K562 (cell line): ENCODE measurements around the gene RASSF1. TPM values are rescaled to one million over a fixed set of nuclear protein-coding genes. Genes with fewer than 3 reads are reported as not detected.

Experiments used
- ATAC-seq: fragments of 200-7000 bp; cut with Tn5 transposase; 3 replicates; pipeline ENCODE4 v1.9.1; 2020; ENCODE audit warnings: moderate library complexity
- BruUV-seq: library from RNA; stranded (reverse); fragments of 400-500 nt; replicated peaks from 2 replicates; lab custom pipeline; 2021; lab: Mats Ljungman, UMichigan
- CTCF ChIA-PET: fragments of 300-600 bp; formaldehyde crosslinking; extraction: SDS; loops from one replicate; lab custom pipeline; 2021; ENCODE audit warnings: low intra/inter-chr PET ratio; lab: Yijun Ruan, JAX
- POLR2A ChIA-PET: fragments of 300-600, 350-650 bp; sonication (Branson Sonifier 250); formaldehyde crosslinking; extraction: SDS; loops from one replicate; lab custom pipeline; 2021; ENCODE audit warnings: antibody characterized with exemption, inconsistent platforms; lab: Yijun Ruan, JAX
- DNase-seq, 4 experiments: peaks; one replicate each; pipeline versions ENCODE4 v3.0.0 to v3.0.0-alpha.2; 2011 to 2018; ENCODE audit warnings: low spot score in 3 of 4, mixed read lengths in 3 of 4; ENCODE audit errors: extremely low read depth in 1 of 4
- FAIRE-seq: peaks from 2 replicates; lab custom pipeline; 2011; peaks lifted over from hg19 to GRCh38; lab: Jason Lieb, UNC
- H2AFZ ChIP-seq: 2 replicates; pipeline ENCODE4 v1.6.0; 2011; ENCODE audit warnings: low read depth, low read length, control low read depth, inconsistent platforms
- H3K27ac ChIP-seq: fragments of 200-600 bp; 3 replicates; pipeline ENCODE4 v1.8.0; 2011; ENCODE audit warnings: low read depth, mild to moderate bottlenecking, control low read depth, inconsistent platforms, low read length, moderate library complexity, mixed read lengths; ENCODE audit errors: extremely low read depth
- H3K27me3 ChIP-seq, 2 experiments: fragments of 300-600 bp in 1 of 2; 2 replicates in 1 of 2; 3 replicates in 1 of 2; pipeline versions ENCODE4 v1.6.0 to v1.8.0; 2011; ENCODE audit warnings: inconsistent platforms in 2 of 2, low read length in 2 of 2, mild to moderate bottlenecking in 1 of 2, mixed read lengths in 1 of 2, moderate library complexity in 1 of 2; ENCODE audit not compliant: control insufficient read depth in 2 of 2, insufficient read depth in 2 of 2
- H3K36me3 ChIP-seq: fragments of 300-600 bp; 3 replicates; pipeline ENCODE4 v1.8.0; 2011; ENCODE audit warnings: mild to moderate bottlenecking, low read length, inconsistent platforms; ENCODE audit not compliant: control insufficient read depth, insufficient read depth
- H3K4me1 ChIP-seq, 2 experiments: fragments of 200-600 bp in 1 of 2; replicated peaks in 1 of 2; 2 replicates in 1 of 2; 3 replicates in 1 of 2; pipeline versions ENCODE4 v1.5.1 to v1.8.0; 2011; ENCODE audit warnings: inconsistent platforms in 2 of 2, low read length in 2 of 2, mild to moderate bottlenecking in 1 of 2, mixed read lengths in 1 of 2, moderate library complexity in 1 of 2; ENCODE audit not compliant: control insufficient read depth in 2 of 2, insufficient read depth in 2 of 2
- H3K4me2 ChIP-seq: 2 replicates; pipeline ENCODE4 v1.6.1; 2011; ENCODE audit warnings: low read length, control low read depth, inconsistent platforms, mixed read lengths; ENCODE audit not compliant: insufficient read depth
- H3K4me3 ChIP-seq: fragments of 200-600 bp; sonication (generic), shearing (Covaris generic); 2 replicates; pipeline ENCODE4 v1.5.1; 2016; ENCODE audit warnings: control low read depth, inconsistent platforms
- H3K79me2 ChIP-seq: fragments of 200-600 bp; 3 replicates; pipeline ENCODE4 v1.8.0; 2011; ENCODE audit warnings: low read length, inconsistent platforms; ENCODE audit not compliant: control insufficient read depth, insufficient read depth
- H3K9ac ChIP-seq, 2 experiments: 2 replicates each; pipeline versions ENCODE4 v1.6.0 to v1.6.1; 2011; ENCODE audit warnings: low read depth in 2 of 2, low read length in 2 of 2, control low read depth in 1 of 2, inconsistent platforms in 1 of 2, mild to moderate bottlenecking in 1 of 2, mixed read lengths in 1 of 2; ENCODE audit not compliant: insufficient read depth in 1 of 2
- H3K9me1 ChIP-seq: one replicate; pipeline ENCODE4 v1.6.0; 2011; ENCODE audit warnings: inconsistent platforms, mild to moderate bottlenecking, low read length, moderate library complexity; ENCODE audit not compliant: control insufficient read depth, insufficient read depth
- H3K9me3 ChIP-seq: replicated peaks from 2 replicates; pipeline ENCODE4 v1.5.1; 2011; ENCODE audit warnings: low read depth, low read length, inconsistent platforms; ENCODE audit not compliant: control insufficient read depth, insufficient read depth
- H4K20me1 ChIP-seq: replicated peaks from 2 replicates; pipeline ENCODE4 v1.6.1; 2011; ENCODE audit warnings: low read length, inconsistent platforms, mixed read lengths; ENCODE audit not compliant: control insufficient read depth, insufficient read depth
- EP300 ChIP-seq: IDR thresholded peaks from 2 replicates; pipeline ENCODE4 v1.6.1; 2012; ENCODE audit warnings: low read length, improper control_type of control experiment
- EP400 ChIP-seq: fragments of 450-650 bp; IDR thresholded peaks from 2 replicates; pipeline ENCODE4 v1.6.1; 2017; ENCODE audit warnings: antibody characterized with exemption, mild to moderate bottlenecking, moderate library complexity
- ESRRA ChIP-seq: fragments of 450-650 bp; IDR thresholded peaks from 2 replicates; pipeline ENCODE4 v1.6.1; 2014; ENCODE audit warnings: low read depth, mild to moderate bottlenecking, moderate library complexity, borderline replicate concordance
- GABPA ChIP-seq: fragments of 200-800 bp; sonication (Bioruptor generic); conservative IDR thresholded peaks from 2 replicates; pipeline ENCODE4 v1.6.1; 2016; ENCODE audit warnings: low read depth, missing genetic modification characterization, missing compliant biosample characterization
- MAZ ChIP-seq, 2 experiments: fragments of 450-650 bp in 1 of 2; sonication (generic) in 1 of 2; formaldehyde crosslinking; IDR thresholded peaks in 1 of 2; conservative IDR thresholded peaks in 1 of 2; 2 replicates each; pipeline versions ENCODE4 v1.4.0 to v1.5.0; 2020; ENCODE audit warnings: mild to moderate bottlenecking in 1 of 2, missing genetic modification reagents in 1 of 2
- RNF2 ChIP-seq: sonication (generic); IDR thresholded peaks from 2 replicates; pipeline ENCODE4 v1.6.1; 2016
- SREBF1 ChIP-seq: fragments of 150-350 bp; IDR thresholded peaks from 2 replicates; pipeline ENCODE4 v1.6.1; 2014; ENCODE audit warnings: antibody characterized with exemption, low read depth, low read length, borderline replicate concordance
- SRF ChIP-seq, 2 experiments: fragments of 250-450, 450-650 bp in 1 of 2; sonication (Bioruptor Pico) in 1 of 2; sonication (generic) in 1 of 2; formaldehyde crosslinking; IDR thresholded peaks; 2 replicates each; pipeline versions ENCODE4 v1.5.0 to v1.5.1; 2020 to 2022; ENCODE audit warnings: mild to moderate bottlenecking in 1 of 2, missing genetic modification reagents in 1 of 2
- ZFX ChIP-seq: sonication (generic); formaldehyde crosslinking; IDR thresholded peaks from 2 replicates; pipeline ENCODE4 v1.8.0; 2022; ENCODE audit warnings: mild to moderate bottlenecking, missing genetic modification reagents, moderate library complexity
- WGBS: fragments of 100-300 bp; shearing (Covaris generic); methylation state at CpG from one replicate; pipeline ENCODE4 v1.1.6; 2016; ENCODE audit warnings: low coverage, mixed read lengths; ENCODE audit not compliant: insufficient coverage; ENCODE audit errors: missing lambda C conversion rate; 5-methylcytosine and 5-hydroxymethylcytosine counted together
- in situ Hi-C: fragments of 300-500 bp; cut with MboI; formaldehyde crosslinking; loops from 4 replicates; pipeline ENCODE4 v1.15.0; 2018; ENCODE audit warnings: inconsistent platforms, mixed read lengths
- intact Hi-C: fragments of 100-400 bp; cut with micrococcal nuclease; formaldehyde crosslinking; loops from 2 replicates; pipeline ENCODE4 v1.14.2; 2022
- polyA plus RNA-seq, 8 experiments: library from polyadenylated mRNA; depleted of rRNA in 4 of 8; stranded (reverse) in 5 of 8; unstranded in 3 of 8; fragments of >200 nt; fragmentation: Nextera tagmentation in 2 of 8; fragmentation: Illumina TruSeq in 1 of 8; extraction: Ambion mirVana in 2 of 8; extraction: Trizol in 1 of 8; gene quantifications; 2 replicates each; pipeline versions ENCODE4 v1.2.1 to v1.2.3, GENCODE V29; 2011 to 2014; ENCODE audit warnings: inconsistent platforms in 1 of 8, missing spikeins in 1 of 8
- total RNA-seq, 7 experiments: library from RNA; depleted of rRNA in 6 of 7; stranded (reverse); fragments of >200 nt in 6 of 7; fragmentation: Illumina TruSeq in 2 of 7; extraction: Trizol in 2 of 7; gene quantifications; 2 replicates each; pipeline versions ENCODE4 v1.2.1 to v1.2.3, GENCODE V29; 2011 to 2021; ENCODE audit warnings: low replicate concordance in 1 of 7
- TF ChIP-seq, protein P1 (sequence below), 2 experiments: fragments of 450-650 bp; formaldehyde crosslinking in 1 of 2; IDR thresholded peaks; 2 replicates each; pipeline versions ENCODE4 v1.4.0 to v1.6.1; 2014 to 2020; ENCODE audit warnings: mild to moderate bottlenecking in 2 of 2, borderline replicate concordance in 1 of 2, low read depth in 1 of 2
- TF ChIP-seq, protein P2 (sequence below): fragments of 450-650 bp; IDR thresholded peaks from 2 replicates; pipeline ENCODE4 v1.6.1; 2016

The RASSF1 gene
- total and polyA plus RNA-seq, 9 of the 15 experiments (the other 6 are each of a cell fraction or from before 2014, with no cell fraction given) = 3.6 to 57.1 (median 24.6) TPM

DNA sequence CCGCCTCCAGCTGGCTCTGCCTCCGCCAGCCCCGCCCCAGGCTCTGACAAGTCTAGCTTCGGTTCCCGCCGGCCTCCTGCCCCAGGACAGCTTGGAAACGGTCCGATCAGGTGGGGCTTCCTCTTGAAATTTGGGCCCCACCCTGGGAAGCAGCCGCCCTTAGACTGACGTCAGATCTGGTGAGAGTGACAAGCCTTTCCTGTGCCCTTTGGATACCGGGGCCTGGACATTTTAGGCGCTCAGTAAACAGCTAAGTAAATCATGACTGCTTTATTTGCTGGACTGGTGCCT, 41.1 kb downstream of the RASSF1 start:
- H3K4me3 ChIP-seq = peak overlapping the region; percentile 83
- ATAC-seq (peak; percentile 86), FAIRE-seq (no peak), DNase-seq (no peak)
- WGBS = 0% methylated on average over 6 of the region's 12 CpGs
- H3K9ac ChIP-seq = peak overlapping the region; percentile 87 to 94; a peak in 3 of 4 replicates
- H3K9me1 ChIP-seq = no peaks in the 10 kb centered on the region
- H3K36me3 ChIP-seq = peaks cover 19% of the 10 kb centered on the region; the same call in 2 of the 3 replicates
- H3K79me2 ChIP-seq = peaks cover 49% of the 10 kb centered on the region
- peak overlapping the region; percentile 99 for H3K27ac ChIP-seq
- ChIA-PET POLR2A (interaction anchor here (0.5 to 1.5 kb wide), 9 partner anchors 12 to 53 kb away, joined by 3 to 8 read pairs (median 3); partner anchors contain the start of gene TUSC2), CTCF (no interaction called here)
- H2AFZ ChIP-seq = peak overlapping the region; percentile 74
- H3K4me2 ChIP-seq = peak overlapping the region; percentile 94
- BruUV-seq = no TSS peak
- no peaks in the 10 kb centered on the region for H3K9me3 ChIP-seq
- H3K4me1 ChIP-seq = peaks cover 24 to 71% of the 10 kb centered on the region in 2 experiments; a peak in 4 of 5 replicates
- in situ Hi-C loops = no loop called here
- H4K20me1 ChIP-seq = no peaks in the 10 kb centered on the region
- intact Hi-C loops = loop anchor here (2.0 kb wide), 1 partner anchor 29 kb away; the partner anchor contains the start of gene TUSC2
- no peaks in the 10 kb centered on the region for H3K27me3 ChIP-seq
- TF ChIP-seq EP300 (peak; percentile 18; the same call in 1 of the 2 replicates), ZFX (peak; percentile 77), SREBF1 (0 out of 2 replicates have a peak, but pooled peaks have one; percentile 59), RNF2 (0 out of 2 replicates have a peak, but pooled peaks have one; percentile 22), ESRRA (peak; percentile 20; the same call in 1 of the 2 replicates), SRF (CRISPR knock-in tag; IDR thresholded peaks at IDR 0.05) (peak in 1 of 2 experiments; percentile 81; a peak in 1 of 4 replicates), EP400 (peak; percentile 5; the same call in 1 of the 2 replicates), MAZ (CRISPR knock-in tag; conservative IDR thresholded peaks at IDR 0.05 in 1 of 2, IDR thresholded peaks at IDR 0.05 in 1 of 2) (peak in 1 of 2 experiments; percentile 61; a peak in 2 of 4 replicates), GABPA (peak; percentile 34)
- TF ChIP-seq, protein P1, sequence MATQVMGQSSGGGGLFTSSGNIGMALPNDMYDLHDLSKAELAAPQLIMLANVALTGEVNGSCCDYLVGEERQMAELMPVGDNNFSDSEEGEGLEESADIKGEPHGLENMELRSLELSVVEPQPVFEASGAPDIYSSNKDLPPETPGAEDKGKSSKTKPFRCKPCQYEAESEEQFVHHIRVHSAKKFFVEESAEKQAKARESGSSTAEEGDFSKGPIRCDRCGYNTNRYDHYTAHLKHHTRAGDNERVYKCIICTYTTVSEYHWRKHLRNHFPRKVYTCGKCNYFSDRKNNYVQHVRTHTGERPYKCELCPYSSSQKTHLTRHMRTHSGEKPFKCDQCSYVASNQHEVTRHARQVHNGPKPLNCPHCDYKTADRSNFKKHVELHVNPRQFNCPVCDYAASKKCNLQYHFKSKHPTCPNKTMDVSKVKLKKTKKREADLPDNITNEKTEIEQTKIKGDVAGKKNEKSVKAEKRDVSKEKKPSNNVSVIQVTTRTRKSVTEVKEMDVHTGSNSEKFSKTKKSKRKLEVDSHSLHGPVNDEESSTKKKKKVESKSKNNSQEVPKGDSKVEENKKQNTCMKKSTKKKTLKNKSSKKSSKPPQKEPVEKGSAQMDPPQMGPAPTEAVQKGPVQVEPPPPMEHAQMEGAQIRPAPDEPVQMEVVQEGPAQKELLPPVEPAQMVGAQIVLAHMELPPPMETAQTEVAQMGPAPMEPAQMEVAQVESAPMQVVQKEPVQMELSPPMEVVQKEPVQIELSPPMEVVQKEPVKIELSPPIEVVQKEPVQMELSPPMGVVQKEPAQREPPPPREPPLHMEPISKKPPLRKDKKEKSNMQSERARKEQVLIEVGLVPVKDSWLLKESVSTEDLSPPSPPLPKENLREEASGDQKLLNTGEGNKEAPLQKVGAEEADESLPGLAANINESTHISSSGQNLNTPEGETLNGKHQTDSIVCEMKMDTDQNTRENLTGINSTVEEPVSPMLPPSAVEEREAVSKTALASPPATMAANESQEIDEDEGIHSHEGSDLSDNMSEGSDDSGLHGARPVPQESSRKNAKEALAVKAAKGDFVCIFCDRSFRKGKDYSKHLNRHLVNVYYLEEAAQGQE (IDR thresholded peaks at IDR 0.05; ENCODE audit: borderline replicate concordance) = 0 out of 2 replicates have a peak, but pooled peaks have one; percentile 19
- TF ChIP-seq, protein P1 (CRISPR knock-in tag; IDR thresholded peaks at IDR 0.05; ENCODE audit: low read depth) = no peak
- TF ChIP-seq, protein P2, sequence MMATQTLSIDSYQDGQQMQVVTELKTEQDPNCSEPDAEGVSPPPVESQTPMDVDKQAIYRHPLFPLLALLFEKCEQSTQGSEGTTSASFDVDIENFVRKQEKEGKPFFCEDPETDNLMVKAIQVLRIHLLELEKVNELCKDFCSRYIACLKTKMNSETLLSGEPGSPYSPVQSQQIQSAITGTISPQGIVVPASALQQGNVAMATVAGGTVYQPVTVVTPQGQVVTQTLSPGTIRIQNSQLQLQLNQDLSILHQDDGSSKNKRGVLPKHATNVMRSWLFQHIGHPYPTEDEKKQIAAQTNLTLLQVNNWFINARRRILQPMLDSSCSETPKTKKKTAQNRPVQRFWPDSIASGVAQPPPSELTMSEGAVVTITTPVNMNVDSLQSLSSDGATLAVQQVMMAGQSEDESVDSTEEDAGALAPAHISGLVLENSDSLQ = peak; percentile 93
